H9 (cell line): ENCODE measurements around the gene FUT8. TPM values are rescaled to one million over a fixed set of nuclear protein-coding genes. Genes with fewer than 3 reads are reported as not detected.
A peak's percentile ranks its signal among the peaks of the same experiment; 100 is the strongest.

Source experiments
- DNase-seq: peaks from one replicate; pipeline ENCODE4 v3.0.0-alpha.2; 2017
- H2AFZ ChIP-seq: one replicate; pipeline ENCODE4 v1.6.1; 2013; ENCODE audit warnings: mild to moderate bottlenecking, low read length, control low read depth, moderate library complexity
- H2AK5ac ChIP-seq: 2 replicates; pipeline ENCODE4 v1.6.1; 2013; ENCODE audit warnings: low read length, control low read depth, mixed read lengths; ENCODE audit not compliant: insufficient read length
- H2BK120ac ChIP-seq: one replicate; pipeline ENCODE4 v1.6.1; 2013; ENCODE audit warnings: low read depth, mild to moderate bottlenecking, low read length, control low read depth, inconsistent platforms; ENCODE audit not compliant: poor library complexity, severe bottlenecking
- H2BK12ac ChIP-seq: 2 replicates; pipeline ENCODE4 v1.6.1; 2013; ENCODE audit warnings: low read length, control low read depth, mixed read lengths, low read depth; ENCODE audit not compliant: insufficient read length
- H2BK15ac ChIP-seq: 2 replicates; pipeline ENCODE4 v1.6.1; 2013; ENCODE audit warnings: low read depth, low read length, control low read depth
- H2BK20ac ChIP-seq: one replicate; pipeline ENCODE4 v1.6.1; 2013; ENCODE audit warnings: low read depth, mild to moderate bottlenecking, low read length, control low read depth, inconsistent platforms; ENCODE audit not compliant: poor library complexity, severe bottlenecking
- H2BK5ac ChIP-seq: 2 replicates; pipeline ENCODE4 v1.6.1; 2013; ENCODE audit warnings: low read length, control low read depth, mixed read lengths; ENCODE audit not compliant: insufficient read length
- H3K14ac ChIP-seq: 2 replicates; pipeline ENCODE4 v1.6.1; 2013; ENCODE audit warnings: low read length, control low read depth; ENCODE audit not compliant: insufficient read depth
- H3K18ac ChIP-seq: 2 replicates; pipeline ENCODE4 v1.6.1; 2013; ENCODE audit warnings: low read depth, mild to moderate bottlenecking, mixed read lengths, low read length, control low read depth; ENCODE audit not compliant: insufficient read length
- H3K23ac ChIP-seq: 2 replicates; pipeline ENCODE4 v1.6.1; 2013; ENCODE audit warnings: low read length, control low read depth, mixed read lengths, low read depth; ENCODE audit not compliant: insufficient read length
- H3K23me2 ChIP-seq: 2 replicates; pipeline ENCODE4 v1.6.1; 2013; ENCODE audit warnings: low read depth, mild to moderate bottlenecking, mixed read lengths, low read length, control low read depth; ENCODE audit not compliant: insufficient read length, poor library complexity, severe bottlenecking
- H3K27ac ChIP-seq: 2 replicates; pipeline ENCODE4 v1.5.1; 2013; ENCODE audit warnings: low read length, control low read depth, mixed read lengths, low read depth; ENCODE audit not compliant: insufficient read length
- H3K27me3 ChIP-seq: 2 replicates; pipeline ENCODE4 v1.6.1; 2013; ENCODE audit warnings: low read length, control low read depth, inconsistent platforms; ENCODE audit not compliant: insufficient read depth
- H3K4ac ChIP-seq: 2 replicates; pipeline ENCODE4 v1.6.1; 2013; ENCODE audit warnings: low read depth, mild to moderate bottlenecking, control low read depth, inconsistent platforms, low read length, moderate library complexity
- H3K4me1 ChIP-seq: 2 replicates; pipeline ENCODE4 v1.6.1; 2013; ENCODE audit warnings: low read length, control low read depth, inconsistent platforms; ENCODE audit not compliant: insufficient read depth
- H3K4me2 ChIP-seq: 2 replicates; pipeline ENCODE4 v1.6.1; 2013; ENCODE audit warnings: low read length, control low read depth, mixed read lengths; ENCODE audit not compliant: insufficient read length, insufficient read depth
- H3K56ac ChIP-seq: 2 replicates; pipeline ENCODE4 v1.6.1; 2013; ENCODE audit warnings: low read depth, mild to moderate bottlenecking, mixed read lengths, low read length, control low read depth; ENCODE audit not compliant: insufficient read length
- H3K79me1 ChIP-seq: 2 replicates; pipeline ENCODE4 v1.6.1; 2013; ENCODE audit warnings: low read depth, mild to moderate bottlenecking, moderate library complexity, low read length, control low read depth, inconsistent platforms; ENCODE audit not compliant: insufficient read depth, poor library complexity, severe bottlenecking
- H3K79me2 ChIP-seq: 2 replicates; pipeline ENCODE4 v1.6.1; 2013; ENCODE audit warnings: low read length, control low read depth, inconsistent platforms; ENCODE audit not compliant: insufficient read depth
- H3K9ac ChIP-seq: 2 replicates; pipeline ENCODE4 v1.6.1; 2013; ENCODE audit warnings: low read length, control low read depth, mixed read lengths; ENCODE audit not compliant: insufficient read length; ENCODE audit errors: extremely low read depth
- H3K9me3 ChIP-seq: one replicate; pipeline ENCODE4 v1.6.1; 2013; ENCODE audit warnings: low read depth, low read length, inconsistent platforms; ENCODE audit not compliant: control insufficient read depth
- H3T11ph ChIP-seq: one replicate; pipeline ENCODE4 v1.6.1; 2013; ENCODE audit warnings: mild to moderate bottlenecking, low read length, control low read depth, inconsistent platforms
- H4K20me1 ChIP-seq: one replicate; pipeline ENCODE4 v1.6.1; 2013; ENCODE audit not compliant: control insufficient read depth, insufficient read length, insufficient read depth
- H4K5ac ChIP-seq: 2 replicates; pipeline ENCODE4 v1.6.1; 2013; ENCODE audit warnings: low read depth, mild to moderate bottlenecking, mixed read lengths, low read length, control low read depth; ENCODE audit not compliant: insufficient read length
- H4K8ac ChIP-seq: replicated peaks from 2 replicates; pipeline ENCODE4 v1.6.1; 2013; ENCODE audit warnings: low read length, control low read depth, mixed read lengths, low read depth; ENCODE audit not compliant: insufficient read length
- H4K91ac ChIP-seq: 2 replicates; pipeline ENCODE4 v1.6.1; 2013; ENCODE audit warnings: low read depth, mild to moderate bottlenecking, moderate library complexity, mixed read lengths, low read length, control low read depth; ENCODE audit not compliant: insufficient read length
- H3K27ac Mint-ChIP-seq, 3 experiments: 2 replicates in 2 of 3; 3 replicates in 1 of 3; pipeline ENCODE4 v1.8.0; 2020 to 2021; ENCODE audit warnings: mixed read lengths in 3 of 3, mild to moderate bottlenecking in 1 of 3, moderate library complexity in 1 of 3
- H3K27me3 Mint-ChIP-seq: 2 replicates; pipeline ENCODE4 v1.8.0; 2021; ENCODE audit warnings: low read depth, mild to moderate bottlenecking, moderate library complexity, mixed read lengths
- H3K36me3 Mint-ChIP-seq, 3 experiments: 2 replicates in 2 of 3; 3 replicates in 1 of 3; pipeline ENCODE4 v1.8.0; 2020 to 2021; ENCODE audit warnings: low read depth in 3 of 3, mixed read lengths in 3 of 3; ENCODE audit not compliant: insufficient read depth in 1 of 3
- H3K4me1 Mint-ChIP-seq, 2 experiments: 2 replicates each; pipeline ENCODE4 v1.8.0; 2020; ENCODE audit warnings: mixed read lengths in 2 of 2
- H3K4me3 Mint-ChIP-seq, 2 experiments: 2 replicates in 1 of 2; 3 replicates in 1 of 2; pipeline ENCODE4 v1.8.0; 2020 to 2021; ENCODE audit warnings: mild to moderate bottlenecking in 2 of 2, mixed read lengths in 2 of 2, moderate library complexity in 1 of 2
- H3K9me3 Mint-ChIP-seq, 2 experiments: 2 replicates in 1 of 2; 3 replicates in 1 of 2; pipeline ENCODE4 v1.8.0; 2020; ENCODE audit warnings: mild to moderate bottlenecking in 2 of 2, mixed read lengths in 2 of 2, moderate library complexity in 1 of 2
- WGBS: extraction: QIAGEN DNeasy Blood & Tissue Kit; methylation state at CpG from one replicate; pipeline ENCODE4 v1.1.7; 2013; ENCODE audit warnings: missing lambda C conversion rate, low lambda C conversion rate, mixed read lengths; ENCODE audit not compliant: insufficient read length; ENCODE audit errors: extremely low coverage; 5-methylcytosine and 5-hydroxymethylcytosine counted together
- total RNA-seq: library from RNA; stranded (reverse); gene quantifications from 2 replicates; pipeline ENCODE4 v1.2.1, GENCODE V29; 2021
- TF ChIP-seq, protein P1 (sequence below): fragments of 200-600 bp; sonication (generic); conservative IDR thresholded peaks from 3 replicates; pipeline ENCODE4 v1.8.0; 2021; ENCODE audit warnings: antibody characterized with exemption, mild to moderate bottlenecking

The FUT8 gene
- total RNA-seq, 1 experiment from 2014 or later, result 44.3 TPM

DNA sequence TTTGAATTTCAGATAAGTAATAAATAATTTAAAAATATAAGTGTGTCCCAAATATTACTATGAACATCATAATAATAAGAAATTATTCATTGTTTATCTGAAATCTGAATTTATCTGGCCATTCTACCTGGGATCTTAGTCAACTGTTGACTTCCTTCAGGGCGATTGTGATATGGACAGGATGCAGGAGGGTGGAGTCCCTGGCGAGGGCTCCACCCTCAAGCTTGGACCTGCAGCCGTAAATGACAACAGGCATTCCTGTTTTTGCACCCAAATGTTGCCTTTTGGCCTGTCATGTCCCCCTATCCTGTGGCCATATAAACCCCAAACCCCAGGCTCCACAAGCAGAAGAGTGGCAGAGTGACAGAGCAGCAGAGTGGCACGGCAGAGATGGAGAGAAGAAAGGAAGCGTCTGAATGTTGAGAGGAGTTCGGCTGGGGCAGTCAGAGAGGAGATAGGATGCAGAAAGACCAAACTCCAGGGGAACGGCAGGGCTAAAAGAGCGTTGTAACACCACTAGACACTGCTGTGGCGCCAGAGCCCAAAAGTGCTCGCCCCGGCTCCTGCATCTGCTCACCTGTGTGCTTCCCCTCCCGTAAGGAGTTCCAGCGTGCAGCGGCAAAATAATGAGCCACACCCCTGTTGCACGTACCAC, 39.4 kb upstream of the FUT8 start:
- Histone ChIP-seq H4K8ac (no peak overlapping the region), H2AFZ (no peak overlapping the region), H3K27ac (no peak overlapping the region), H2BK20ac (no peak overlapping the region), H4K20me1 (no peaks in the 10 kb centered on the region), H2BK15ac (no peak overlapping the region), H3K23ac (no peak overlapping the region), H3K56ac (no peak overlapping the region), H3K4ac (no peak overlapping the region), H4K91ac (no peak overlapping the region), H2BK12ac (no peak overlapping the region), H3K23me2 (no peaks in the 10 kb centered on the region), H3K9ac (no peak overlapping the region), H2BK120ac (no peak overlapping the region), H3T11ph (no peak overlapping the region), H3K27me3 (no peaks in the 10 kb centered on the region), H3K79me1 (no peaks in the 10 kb centered on the region), H2AK5ac (no peak overlapping the region), H4K5ac (no peak overlapping the region), H3K9me3 (no peaks in the 10 kb centered on the region), H3K4me1 (peaks cover 6% of the 10 kb centered on the region; the same call in 1 of the 2 replicates), H2BK5ac (no peak overlapping the region), H3K4me2 (no peak overlapping the region), H3K18ac (no peak overlapping the region), H3K14ac (no peak overlapping the region; the same call in 1 of the 2 replicates), H3K79me2 (no peaks in the 10 kb centered on the region)
- WGBS, result no CpG with 5 or more reads among the region's 15 CpGs
- no peaks in the 10 kb centered on the region for H3K36me3 Mint-ChIP-seq
- no peaks in the 10 kb centered on the region for H3K27me3 Mint-ChIP-seq
- H3K9me3 Mint-ChIP-seq, result no peaks in the 10 kb centered on the region; a peak in 1 of 5 replicates
- peaks cover 35 to 36% of the 10 kb centered on the region in 2 experiments for H3K4me1 Mint-ChIP-seq
- TF ChIP-seq, protein P1, sequence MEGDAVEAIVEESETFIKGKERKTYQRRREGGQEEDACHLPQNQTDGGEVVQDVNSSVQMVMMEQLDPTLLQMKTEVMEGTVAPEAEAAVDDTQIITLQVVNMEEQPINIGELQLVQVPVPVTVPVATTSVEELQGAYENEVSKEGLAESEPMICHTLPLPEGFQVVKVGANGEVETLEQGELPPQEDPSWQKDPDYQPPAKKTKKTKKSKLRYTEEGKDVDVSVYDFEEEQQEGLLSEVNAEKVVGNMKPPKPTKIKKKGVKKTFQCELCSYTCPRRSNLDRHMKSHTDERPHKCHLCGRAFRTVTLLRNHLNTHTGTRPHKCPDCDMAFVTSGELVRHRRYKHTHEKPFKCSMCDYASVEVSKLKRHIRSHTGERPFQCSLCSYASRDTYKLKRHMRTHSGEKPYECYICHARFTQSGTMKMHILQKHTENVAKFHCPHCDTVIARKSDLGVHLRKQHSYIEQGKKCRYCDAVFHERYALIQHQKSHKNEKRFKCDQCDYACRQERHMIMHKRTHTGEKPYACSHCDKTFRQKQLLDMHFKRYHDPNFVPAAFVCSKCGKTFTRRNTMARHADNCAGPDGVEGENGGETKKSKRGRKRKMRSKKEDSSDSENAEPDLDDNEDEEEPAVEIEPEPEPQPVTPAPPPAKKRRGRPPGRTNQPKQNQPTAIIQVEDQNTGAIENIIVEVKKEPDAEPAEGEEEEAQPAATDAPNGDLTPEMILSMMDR, result no peak
- H3K27ac Mint-ChIP-seq, result peak overlapping the region in 2 of 3 experiments; percentile 14; a peak in 3 of 7 replicates
- DNase-seq, result peak; percentile 35
- H3K4me3 Mint-ChIP-seq, result no peak overlapping the region
